SW480 (cell line): ENCODE data around the gene LRFN4.

Source experiments
- DNase-seq: peaks from one replicate; pipeline ENCODE4 v3.0.0-alpha.2; 2016; ENCODE audit warnings: low spot score

The LRFN4 gene

DNA sequence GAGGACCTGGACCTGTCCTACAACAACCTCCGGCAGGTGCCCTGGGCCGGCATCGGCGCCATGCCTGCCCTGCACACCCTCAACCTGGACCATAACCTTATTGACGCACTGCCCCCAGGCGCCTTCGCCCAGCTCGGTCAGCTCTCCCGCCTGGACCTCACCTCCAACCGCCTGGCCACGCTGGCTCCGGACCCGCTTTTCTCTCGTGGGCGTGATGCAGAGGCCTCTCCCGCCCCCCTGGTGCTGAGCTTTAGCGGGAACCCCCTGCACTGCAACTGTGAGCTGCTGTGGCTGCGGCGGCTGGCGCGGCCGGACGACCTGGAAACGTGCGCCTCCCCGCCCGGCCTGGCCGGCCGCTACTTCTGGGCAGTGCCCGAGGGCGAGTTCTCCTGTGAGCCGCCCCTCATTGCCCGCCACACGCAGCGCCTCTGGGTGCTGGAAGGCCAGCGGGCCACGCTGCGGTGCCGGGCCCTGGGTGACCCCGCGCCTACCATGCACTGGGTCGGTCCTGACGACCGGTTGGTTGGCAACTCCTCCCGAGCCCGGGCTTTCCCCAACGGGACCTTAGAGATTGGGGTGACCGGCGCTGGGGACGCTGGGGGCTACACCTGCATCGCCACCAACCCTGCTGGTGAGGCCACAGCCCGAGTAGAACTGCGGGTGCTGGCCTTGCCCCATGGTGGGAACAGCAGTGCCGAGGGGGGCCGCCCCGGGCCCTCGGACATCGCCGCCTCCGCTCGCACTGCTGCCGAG lies 1.5 kb downstream of the LRFN4 start:
- DNase-seq: no peak

DNA sequence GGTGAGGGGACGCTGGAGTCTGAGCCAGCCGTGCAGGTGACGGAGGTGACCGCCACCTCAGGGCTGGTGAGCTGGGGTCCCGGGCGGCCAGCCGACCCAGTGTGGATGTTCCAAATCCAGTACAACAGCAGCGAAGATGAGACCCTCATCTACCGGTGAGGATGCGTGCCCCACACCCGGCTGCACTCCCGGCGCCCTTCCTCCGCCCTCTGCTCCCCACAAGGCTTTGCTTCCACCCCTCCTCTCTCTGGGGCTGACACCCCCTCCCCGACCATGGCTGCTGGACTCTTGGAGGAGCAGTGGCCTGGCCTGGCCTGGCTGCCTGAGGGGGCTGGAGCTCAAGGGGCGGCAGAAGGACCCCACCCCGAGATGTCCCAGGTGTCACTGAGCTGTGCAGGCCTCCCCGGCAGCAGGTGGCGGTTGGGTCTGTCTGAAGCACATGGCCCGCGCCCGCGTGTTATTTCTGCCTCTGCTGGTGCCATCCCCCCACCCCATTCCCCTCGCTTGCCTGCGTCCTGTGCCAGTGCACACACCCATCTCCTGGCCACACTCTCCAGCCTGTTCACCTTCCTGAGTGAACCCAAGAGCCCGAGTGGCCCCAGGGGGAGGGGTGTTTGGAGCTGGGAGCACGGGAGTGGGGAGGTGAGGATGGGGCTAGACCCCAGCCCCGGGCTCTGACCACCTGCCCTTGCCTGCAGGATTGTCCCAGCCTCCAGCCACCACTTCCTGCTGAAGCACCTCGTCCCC lies 2.2 kb downstream of the LRFN4 start:
- no peak for DNase-seq

DNA sequence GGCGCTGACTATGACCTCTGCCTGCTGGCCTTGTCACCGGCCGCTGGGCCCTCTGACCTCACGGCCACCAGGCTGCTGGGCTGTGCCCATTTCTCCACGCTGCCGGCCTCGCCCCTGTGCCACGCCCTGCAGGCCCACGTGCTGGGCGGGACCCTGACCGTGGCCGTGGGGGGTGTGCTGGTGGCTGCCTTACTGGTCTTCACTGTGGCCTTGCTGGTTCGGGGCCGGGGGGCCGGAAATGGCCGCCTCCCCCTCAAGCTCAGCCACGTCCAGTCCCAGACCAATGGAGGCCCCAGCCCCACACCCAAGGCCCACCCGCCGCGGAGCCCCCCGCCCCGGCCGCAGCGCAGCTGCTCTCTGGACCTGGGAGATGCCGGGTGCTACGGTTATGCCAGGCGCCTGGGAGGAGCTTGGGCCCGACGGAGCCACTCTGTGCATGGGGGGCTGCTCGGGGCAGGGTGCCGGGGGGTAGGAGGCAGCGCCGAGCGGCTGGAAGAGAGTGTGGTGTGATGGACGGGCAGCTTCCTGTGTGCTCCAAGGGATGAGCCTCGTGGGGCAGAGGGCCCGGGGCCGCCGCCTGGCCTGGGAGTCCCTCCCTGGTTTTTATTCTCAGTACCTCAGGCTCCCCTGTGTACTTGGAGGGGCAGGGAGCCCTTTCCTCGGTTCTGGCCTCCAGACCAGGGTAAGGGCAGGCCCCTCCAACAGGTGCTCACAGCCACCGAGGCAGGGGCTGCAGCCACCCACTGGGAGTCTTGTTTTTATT lies 3.0 kb downstream of the LRFN4 start:
- DNase-seq: no peak

DNA sequence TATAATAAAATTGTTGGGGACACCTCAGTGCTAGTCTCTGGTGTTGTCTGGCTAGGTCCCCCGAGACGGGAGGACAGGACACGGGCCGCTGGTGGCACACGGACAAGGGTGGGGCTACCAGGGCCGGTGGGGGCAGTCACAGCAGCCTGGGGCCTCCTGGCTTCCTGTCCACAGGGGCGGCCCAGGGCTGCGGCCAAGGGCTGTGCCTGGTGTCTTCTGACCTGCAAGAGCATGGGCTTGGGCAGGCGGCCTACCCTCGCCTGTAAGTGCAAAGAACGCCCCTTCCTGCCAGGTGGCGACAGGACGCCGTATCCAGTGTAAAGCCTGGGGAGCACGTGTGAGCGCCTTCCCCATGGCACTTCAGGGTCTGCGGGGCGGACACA lies 3.6 kb downstream of the LRFN4 start:
- DNase-seq: no peak

DNA sequence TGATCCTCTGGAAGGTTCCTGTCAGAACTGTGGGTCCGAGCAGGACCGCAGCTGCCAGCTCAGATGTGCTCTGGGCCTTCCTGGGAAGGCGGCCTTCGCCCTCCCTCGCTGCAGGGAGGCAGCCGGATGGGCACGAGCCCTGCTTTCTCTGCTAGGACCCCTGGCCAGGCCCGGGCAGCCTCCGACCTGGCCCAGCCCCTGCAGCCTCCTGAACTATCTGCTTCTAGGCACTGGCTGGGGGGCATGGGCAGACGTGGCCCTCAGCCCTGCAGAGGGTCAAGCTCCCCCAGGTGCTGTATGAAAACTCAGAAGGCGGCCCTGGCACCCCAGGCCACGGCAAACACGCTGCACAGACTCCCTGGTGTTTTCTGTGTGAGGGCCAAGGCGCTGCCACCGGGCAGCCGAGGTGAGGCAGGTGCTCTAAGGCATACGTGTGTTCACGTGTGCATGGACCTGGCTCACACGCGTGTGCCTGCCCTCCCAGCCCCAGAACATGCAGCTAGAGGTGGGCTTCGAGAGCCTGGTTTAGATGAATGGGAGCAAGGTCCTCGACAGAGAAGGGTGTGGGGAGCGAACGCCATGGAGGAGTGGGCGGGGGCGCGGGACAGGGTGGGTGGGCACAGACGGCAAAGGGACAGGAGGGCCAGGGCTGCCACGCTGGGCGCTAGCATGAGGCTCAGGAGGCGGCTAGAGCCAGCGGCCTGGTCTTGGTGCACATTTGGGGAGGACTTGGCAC lies 4.3 kb downstream of the LRFN4 start:
- DNase-seq: no peak

DNA sequence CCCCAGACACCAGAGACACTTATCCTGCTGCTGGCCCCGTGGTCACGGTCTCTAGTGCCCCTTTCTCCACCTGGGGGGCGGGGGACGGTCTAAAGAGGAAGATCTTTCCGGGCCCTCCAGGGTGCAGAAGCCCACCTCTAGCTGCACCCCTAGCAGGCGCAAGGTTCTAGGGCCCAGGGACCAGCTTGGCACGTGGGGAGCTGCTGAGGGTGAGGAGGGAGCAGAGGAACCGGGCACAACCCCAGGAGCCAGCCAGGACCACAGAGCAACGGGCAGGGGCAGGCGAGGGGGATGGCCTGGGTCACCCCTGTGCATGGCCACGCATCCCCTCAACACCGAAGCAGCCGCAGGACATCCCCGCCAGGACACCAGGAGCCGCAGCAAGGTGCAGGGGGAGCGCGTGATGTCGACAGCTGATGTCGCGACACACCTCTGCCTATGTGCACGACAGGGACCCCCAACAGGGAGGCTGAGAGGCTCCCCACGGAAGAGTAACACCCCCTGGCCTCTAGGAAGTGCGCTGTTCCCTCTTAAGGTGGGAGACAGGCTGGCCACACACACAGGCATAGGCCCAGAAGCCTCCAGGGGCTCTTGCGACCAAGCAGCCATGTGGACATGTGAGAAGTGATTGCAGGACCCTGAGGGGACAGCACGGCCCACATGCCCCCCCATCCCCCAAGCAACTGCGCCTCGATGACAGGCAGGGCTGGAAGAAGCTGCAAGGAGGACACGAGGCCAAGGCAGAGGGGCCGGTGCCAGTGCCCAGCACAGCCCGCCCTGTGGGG lies 5.1 kb downstream of the LRFN4 start:
- no peak for DNase-seq

DNA sequence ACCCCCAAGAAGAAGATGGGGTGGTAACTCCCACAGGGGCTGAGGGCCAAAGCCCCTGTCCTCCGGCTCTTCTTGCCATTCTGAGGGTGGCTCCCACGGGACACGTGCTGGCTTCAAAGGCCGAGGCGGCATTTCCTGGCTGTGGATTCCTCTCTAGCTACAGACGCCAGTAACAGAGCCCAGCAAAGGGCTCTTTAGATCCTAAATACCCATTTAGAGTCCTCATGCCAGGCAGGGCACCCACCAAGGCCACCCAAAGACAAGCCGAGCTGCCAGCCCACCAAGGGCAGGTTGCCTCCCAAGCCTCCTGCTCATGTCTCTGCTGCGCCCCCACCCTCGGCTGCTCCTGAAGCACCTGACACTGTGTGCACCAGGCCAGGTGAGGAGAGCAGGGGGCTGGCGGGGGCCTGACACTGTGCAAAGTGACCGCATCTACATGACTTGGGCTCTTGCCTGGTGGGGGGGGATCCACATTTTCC lies 5.7 kb downstream of the LRFN4 start:
- no peak for DNase-seq

DNA sequence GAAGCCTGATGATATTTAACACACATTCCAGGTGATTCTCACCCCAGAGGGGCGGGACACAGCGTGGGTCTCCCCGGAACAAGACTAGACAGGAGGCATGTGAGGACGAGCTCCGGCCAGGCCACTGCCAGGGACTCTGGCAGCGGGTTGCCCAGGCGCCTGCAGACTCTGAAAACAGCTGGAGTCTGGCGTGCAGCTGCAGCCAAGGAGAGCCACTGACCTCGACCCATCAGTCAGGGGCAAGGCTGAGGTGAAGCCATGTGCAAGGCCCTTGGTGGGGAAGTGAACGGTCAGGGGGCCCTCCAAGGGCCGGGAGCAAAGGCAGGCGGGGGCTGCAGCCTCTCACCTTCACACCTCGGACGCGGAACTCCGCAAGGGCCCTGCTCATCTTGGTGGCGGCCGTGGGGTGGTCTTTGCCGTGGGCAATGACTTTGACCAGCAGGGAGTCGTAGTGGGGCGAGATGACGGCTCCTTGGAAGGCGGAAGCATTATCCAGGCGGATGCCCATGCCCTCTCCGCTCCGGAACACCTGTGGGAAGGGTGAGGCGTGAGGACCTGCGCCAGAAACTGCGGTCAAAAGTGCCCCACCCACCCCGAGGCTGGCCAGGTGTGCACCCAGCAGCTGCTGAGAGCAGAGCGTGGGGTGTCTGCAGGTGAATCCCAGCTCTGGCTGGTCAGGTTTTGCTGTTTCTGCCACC lies 6.7 kb downstream of the LRFN4 start:
- DNase-seq: peak; percentile 70

DNA sequence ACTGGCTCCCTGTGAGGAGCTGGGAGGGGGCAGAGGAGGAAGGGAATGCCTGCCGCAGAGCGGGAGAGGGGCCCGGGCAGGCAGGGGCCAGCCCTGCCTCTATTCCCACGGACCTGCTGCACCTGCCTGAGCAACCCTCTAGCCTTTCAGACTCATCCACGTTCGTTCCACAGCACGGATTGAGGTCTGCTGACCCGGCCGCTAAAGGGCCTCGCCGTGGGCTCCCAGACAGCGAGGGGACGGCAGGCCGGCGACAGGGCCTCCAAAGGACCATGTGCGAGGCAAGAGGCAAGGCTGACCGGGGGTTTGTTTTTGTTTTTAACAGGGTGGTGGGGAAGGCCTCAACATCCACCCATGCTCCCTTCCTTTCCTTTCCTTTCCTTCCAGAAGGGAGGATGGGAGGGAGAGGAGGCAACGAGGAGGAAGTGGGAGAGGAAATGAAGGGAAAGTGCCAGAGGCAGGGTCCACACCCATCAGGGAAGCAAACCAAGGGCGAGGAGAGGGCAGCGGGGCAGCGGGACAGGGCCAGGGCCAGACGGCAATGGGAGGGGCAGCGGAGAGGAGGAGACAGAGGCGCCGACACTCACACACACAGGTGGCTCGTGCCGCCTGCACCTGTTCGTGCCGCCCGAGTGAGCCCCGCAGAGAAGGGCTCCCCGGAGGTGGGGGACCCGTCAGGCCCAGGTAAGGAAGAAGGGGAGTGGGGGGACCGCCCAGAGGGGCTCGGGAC lies 7.5 kb downstream of the LRFN4 start:
- no peak for DNase-seq

DNA sequence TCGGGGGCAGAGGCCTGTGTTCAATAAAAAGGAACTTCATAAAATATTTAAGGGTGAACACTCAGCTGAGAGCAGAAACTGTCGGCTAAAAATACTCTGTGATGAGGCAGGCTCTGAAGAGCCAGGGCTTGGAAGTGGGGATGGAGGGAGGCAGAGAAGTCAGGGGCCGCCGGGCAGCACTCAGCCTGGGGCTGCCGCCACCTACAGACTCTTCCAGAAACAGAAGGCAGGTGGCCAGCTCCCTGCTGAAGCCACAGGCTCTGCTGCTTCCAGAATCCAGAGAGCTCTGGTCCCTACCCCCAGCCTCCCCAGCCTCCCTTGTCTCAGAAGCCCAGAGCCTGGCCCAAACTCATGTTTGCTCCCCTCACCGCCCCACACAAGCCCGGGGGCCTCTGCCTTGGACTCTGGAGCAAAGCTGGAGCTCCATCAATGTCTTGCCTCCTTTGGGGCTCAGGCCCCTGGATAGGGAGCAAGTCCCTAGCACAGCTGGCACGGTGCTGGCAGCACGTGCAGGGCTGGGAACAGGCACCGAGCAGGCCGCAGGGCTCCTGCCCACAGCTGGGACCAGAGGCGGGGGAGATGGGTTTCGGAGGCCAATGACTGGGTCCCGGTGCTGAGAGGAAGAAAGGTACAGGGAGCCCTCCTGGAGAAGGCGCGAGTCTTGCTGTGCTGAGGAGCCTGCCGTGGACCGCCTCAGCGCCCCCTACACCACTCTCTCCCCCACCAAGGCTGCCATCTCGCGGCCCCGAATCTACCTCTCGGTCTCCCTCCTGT lies 8.2 kb downstream of the LRFN4 start:
- no peak for DNase-seq

DNA sequence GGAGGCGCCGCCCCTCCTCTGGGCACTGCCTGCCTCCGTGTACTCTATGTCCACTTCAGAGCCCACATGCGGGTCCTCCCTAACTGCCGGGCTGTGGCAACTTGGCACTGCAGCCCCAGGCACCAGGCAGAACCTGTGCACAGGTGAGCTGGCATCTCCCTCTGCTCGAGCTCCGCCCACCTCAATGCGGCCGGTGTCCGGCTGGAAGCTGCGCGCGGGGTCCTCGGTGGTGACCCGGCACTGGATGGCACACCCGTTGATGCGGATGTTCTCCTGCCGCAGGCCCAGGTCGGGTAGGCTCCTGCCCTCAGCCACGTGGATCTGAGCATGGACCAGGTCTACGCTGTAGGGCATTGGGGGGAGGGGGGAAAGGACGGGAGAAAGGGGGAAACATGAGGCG lies 9.1 kb downstream of the LRFN4 start:
- DNase-seq: no peak

DNA sequence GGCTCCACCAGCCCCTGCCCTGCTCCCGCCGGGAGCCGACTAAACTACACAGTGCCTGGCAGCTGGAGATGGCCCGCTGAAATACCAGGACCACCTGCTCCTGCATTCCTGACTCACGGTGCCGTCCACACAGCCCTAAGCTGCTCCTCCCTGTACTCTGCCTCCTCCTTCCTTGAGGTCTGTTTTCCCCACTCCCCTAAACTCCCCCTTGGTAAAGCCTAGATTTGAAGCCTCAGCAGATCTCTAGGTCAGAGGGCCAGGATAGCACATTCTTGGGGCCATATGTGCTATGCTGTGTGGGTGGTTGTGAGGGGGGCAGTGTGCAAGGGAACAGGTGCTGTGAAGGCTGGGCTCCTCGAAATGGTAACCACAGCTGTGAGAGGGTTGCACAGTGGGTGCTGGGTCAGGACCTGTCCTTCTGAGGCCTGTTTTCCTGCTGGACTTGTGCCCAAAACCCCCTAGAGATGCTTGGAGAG lies 9.7 kb downstream of the LRFN4 start:
- no peak for DNase-seq

DNA sequence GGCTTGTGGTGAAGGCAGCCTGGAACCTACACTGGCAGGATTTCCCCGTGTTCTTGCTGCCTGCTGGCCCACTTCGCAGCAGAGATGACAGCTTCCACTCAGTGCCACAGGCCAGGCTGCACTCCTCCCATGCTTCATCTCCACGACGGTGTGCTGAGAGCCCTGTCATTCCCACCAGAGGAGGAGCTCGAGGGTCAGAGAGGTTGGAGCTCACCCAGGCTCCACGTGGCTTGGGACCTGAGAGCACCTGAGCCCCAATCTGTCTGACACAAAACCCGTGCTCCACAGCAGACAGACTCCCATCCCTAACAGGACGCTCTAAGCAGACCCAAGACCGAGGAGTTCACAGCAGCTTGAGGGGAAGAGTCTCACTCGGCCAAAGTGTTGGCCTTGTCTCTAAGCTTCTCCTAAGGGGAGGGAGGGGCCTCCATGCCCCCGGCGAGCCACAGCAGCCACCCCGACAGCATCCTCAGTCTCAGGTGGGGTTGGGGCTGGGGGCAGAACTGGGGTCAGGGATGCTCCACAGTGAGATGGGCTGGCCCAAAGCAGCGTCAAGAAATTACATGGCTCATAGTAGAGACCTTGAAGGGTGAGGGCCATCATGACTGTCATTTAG lies 10.7 kb downstream of the LRFN4 start:
- DNase-seq: no peak

DNA sequence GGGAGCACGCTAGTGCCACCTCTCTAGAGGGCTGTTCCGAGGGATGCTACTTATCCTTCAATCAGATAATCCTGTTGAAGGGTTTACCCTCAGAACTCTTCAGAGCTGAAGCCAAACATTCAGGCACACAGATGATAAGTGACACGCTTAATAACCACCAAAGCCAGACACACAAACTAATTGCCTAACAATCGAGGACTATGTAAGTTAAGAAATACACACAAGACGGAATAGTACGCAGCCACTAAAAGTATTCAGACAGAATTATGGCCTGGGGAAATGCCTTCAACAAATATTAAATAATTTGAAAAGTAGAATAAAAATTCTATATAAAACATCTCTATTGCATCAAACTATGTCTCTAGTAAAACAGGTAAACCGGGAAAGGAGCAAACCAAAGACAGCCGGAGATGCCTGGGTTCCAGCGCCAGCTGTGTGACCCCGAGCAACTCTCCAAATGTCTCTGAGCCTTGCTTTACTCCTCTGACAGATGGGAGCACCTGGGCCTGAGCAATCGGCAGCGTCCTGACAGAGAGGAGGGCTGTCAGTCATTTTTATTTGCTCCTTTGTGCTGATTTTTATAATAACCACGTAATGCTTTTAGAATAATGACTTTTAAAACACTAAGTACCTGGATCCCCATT lies 11.3 kb downstream of the LRFN4 start:
- DNase-seq: no peak

DNA sequence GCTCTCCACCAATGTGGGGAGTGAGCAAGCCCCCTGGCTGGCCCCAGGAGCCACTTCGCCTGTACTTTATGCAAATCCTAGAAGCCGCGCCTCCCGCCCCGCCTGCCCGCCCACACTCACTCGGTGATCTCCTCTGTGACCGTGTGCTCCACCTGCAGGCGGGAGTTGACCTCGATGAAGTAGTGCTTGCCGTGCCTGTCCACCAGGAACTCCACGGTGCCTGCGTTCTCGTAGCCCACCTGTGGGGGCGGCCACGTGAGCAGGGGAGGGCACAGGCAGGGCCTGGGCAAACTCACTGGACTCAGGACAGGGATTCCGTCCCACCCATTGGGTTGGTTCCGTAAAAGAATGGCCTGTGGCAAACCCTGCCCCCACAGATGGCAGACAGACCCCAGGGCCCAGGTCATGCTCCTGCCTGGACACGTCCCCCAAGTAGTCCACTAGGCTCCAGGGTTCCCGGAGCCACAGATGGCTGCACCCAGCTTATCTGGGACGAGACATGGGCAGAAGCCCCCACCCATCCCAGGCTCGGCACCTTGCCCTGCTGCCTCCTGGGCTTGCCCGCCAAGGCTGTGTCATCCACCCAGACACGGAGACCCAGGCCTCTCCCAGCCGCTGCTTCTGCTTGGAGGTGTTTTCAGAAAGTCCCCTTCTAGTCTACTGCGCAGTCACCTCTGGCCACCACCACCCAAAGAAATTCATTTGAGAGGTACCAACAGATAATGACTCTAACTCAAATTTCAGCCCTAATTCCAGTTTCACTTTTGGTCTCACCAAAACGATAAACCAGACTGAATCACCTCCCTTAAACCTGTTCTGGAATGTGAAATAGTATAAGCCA lies 12.1 kb downstream of the LRFN4 start:
- DNase-seq: peak; percentile 87

DNA sequence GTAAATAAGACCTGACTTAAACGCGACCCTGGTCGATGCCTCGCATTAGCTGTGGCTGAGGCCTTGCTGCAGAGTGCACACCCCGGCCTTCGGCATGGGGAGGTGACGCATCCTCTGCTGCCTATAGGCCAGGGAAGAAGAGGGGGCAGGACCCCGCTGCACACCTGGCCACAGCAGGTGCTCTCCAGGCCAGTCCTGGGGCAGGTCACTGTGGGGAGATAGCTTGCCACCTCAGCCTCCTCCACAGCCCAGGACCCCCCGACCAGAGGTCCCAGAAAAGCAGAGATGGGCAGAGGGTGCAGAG lies 12.7 kb downstream of the LRFN4 start:
- DNase-seq: no peak

DNA sequence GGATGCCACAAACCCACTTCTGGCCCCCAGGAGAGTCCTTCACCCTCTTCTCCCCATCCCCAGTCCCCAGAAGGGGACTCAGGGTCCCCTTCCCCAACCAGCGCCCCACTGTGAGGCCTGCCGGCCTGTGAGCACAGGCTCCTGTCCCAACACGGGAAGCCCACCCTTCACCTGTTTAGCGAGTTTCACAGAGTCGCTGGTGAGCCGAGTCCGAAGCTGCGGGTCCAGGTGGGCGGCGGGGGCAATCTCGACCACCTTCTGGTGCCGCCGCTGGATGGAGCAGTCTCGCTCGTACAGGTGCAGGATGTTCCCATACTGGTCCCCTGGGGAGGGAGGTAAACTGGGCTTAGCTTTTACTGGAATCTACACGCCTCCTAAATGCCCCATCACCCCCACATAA lies 13.3 kb downstream of the LRFN4 start:
- no peak for DNase-seq
